Neural progenitor cell (in vitro differentiated cells): ENCODE data around the gene PCDH9. TPM values are rescaled to one million over a fixed set of nuclear protein-coding genes. Genes with fewer than 3 reads are reported as not detected.

Source experiments
- DNase-seq: peaks from one replicate; pipeline ENCODE4 v3.0.0-alpha.2; 2016; ENCODE audit warnings: low spot score
- H2AFZ ChIP-seq: fragments of 200-600 bp; sonication (generic); replicated peaks from 2 replicates; pipeline ENCODE4 v1.6.1; 2016; ENCODE audit warnings: antibody characterized with exemption
- H3F3A ChIP-seq: fragments of 200-600 bp; sonication (generic); 2 replicates; pipeline ENCODE4 v1.6.1; 2016; ENCODE audit warnings: antibody characterized with exemption, low read depth
- H3K27ac ChIP-seq: fragments of 200-600 bp; sonication (generic); 2 replicates; pipeline ENCODE4 v1.5.1; 2016; ENCODE audit warnings: mild to moderate bottlenecking
- H3K27me3 ChIP-seq: fragments of 200-600 bp; sonication (generic); 2 replicates; pipeline ENCODE4 v1.6.1; 2016; ENCODE audit warnings: mild to moderate bottlenecking, moderate library complexity
- H3K36me3 ChIP-seq: fragments of 200-600 bp; sonication (generic); 2 replicates; pipeline ENCODE4 v1.5.1; 2016
- H3K4me1 ChIP-seq: fragments of 200-600 bp; sonication (generic); 2 replicates; pipeline ENCODE4 v1.6.1; 2016; ENCODE audit warnings: mixed run types
- H3K4me2 ChIP-seq: fragments of 200-600 bp; sonication (generic); 2 replicates; pipeline ENCODE4 v1.6.1; 2016
- H3K4me3 ChIP-seq: fragments of 200-600 bp; sonication (generic); 2 replicates; pipeline ENCODE4 v1.5.1; 2016
- H3K79me2 ChIP-seq: fragments of 200-600 bp; sonication (generic); 2 replicates; pipeline ENCODE4 v1.6.1; 2016; ENCODE audit warnings: low read depth
- H3K9ac ChIP-seq: fragments of 200-600 bp; sonication (generic); 2 replicates; pipeline ENCODE4 v1.6.1; 2016
- H3K9me3 ChIP-seq: fragments of 200-600 bp; sonication (generic); 2 replicates; pipeline ENCODE4 v1.5.1; 2016; ENCODE audit warnings: low read depth
- H4K20me1 ChIP-seq: fragments of 200-600 bp; sonication (generic); 2 replicates; pipeline ENCODE4 v1.6.1; 2016; ENCODE audit warnings: low read depth
- H3K27ac Mint-ChIP-seq: 3 replicates; pipeline ENCODE4 v1.8.0; 2021; ENCODE audit warnings: mixed read lengths
- H3K27me3 Mint-ChIP-seq: 2 replicates; pipeline ENCODE4 v1.8.0; 2022; ENCODE audit warnings: low read depth, mild to moderate bottlenecking, inconsistent platforms, moderate library complexity, mixed read lengths; ENCODE audit not compliant: insufficient read depth
- H3K36me3 Mint-ChIP-seq: 3 replicates; pipeline ENCODE4 v1.8.0; 2021; ENCODE audit warnings: mixed read lengths
- H3K4me1 Mint-ChIP-seq: 3 replicates; pipeline ENCODE4 v1.8.0; 2021; ENCODE audit warnings: mixed read lengths
- H3K4me3 Mint-ChIP-seq: 3 replicates; pipeline ENCODE4 v1.8.0; 2021; ENCODE audit warnings: mild to moderate bottlenecking, moderate library complexity, mixed read lengths
- H3K9me3 Mint-ChIP-seq: 3 replicates; pipeline ENCODE4 v1.8.0; 2020; ENCODE audit warnings: mixed read lengths
- EZH2 ChIP-seq: fragments of 200-600 bp; sonication (generic); IDR thresholded peaks from 2 replicates; pipeline ENCODE4 v1.6.1; 2017; ENCODE audit warnings: antibody characterized with exemption, mild to moderate bottlenecking, moderate library complexity
- EZH2phosphoT487 ChIP-seq: fragments of 200-600 bp; sonication (generic); IDR thresholded peaks from 2 replicates; pipeline ENCODE4 v1.6.1; 2017; ENCODE audit warnings: antibody characterized with exemption
- total RNA-seq: library from RNA; depleted of rRNA; stranded (reverse); fragments of >200 nt; gene quantifications from 2 replicates; pipeline ENCODE4 v1.2.3, GENCODE V29; 2015; ENCODE audit warnings: low replicate concordance
- TF ChIP-seq, protein P1 (sequence below): fragments of 200-600 bp; sonication (generic); IDR thresholded peaks from 2 replicates; pipeline ENCODE4 v1.5.1; 2017; ENCODE audit warnings: antibody characterized with exemption, mild to moderate bottlenecking

The PCDH9 gene
- total RNA-seq, 1 donor from 2014 or later: 0.24 TPM

DNA sequence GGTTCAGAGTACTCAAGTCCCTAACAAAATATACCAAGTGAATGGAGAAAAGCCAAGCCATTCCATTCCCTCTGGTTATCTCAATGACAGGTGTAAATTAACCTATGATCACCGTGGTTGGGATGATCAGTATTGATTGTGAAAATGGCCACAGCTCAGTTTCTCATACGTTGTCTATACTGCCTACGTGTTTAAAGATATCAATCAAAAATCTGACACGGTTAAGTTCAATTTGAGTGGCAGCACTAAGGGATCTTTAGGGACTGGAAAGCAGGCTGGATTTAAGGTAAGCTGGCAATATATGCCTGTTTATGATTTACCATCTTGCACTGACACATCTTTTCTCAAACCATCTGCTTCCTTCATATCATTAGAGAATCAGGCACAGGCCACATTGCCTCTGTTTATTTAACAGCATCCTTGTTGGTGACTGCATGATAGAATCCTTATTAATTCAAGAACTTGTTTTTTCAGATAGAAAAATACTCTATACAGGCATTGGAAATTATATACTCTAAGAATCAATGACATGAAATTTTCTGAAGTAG is 907.9 kb downstream of the PCDH9 start:
- H3K4me3 Mint-ChIP-seq: no peak overlapping the region
- H3K27ac Mint-ChIP-seq: no peak overlapping the region
- Histone ChIP-seq H3F3A (no peaks in the 10 kb centered on the region), H3K4me1 (no peaks in the 10 kb centered on the region), H3K9me3 (no peaks in the 10 kb centered on the region), H3K9ac (no peak overlapping the region), H3K4me3 (no peak overlapping the region), H3K36me3 (no peaks in the 10 kb centered on the region), H3K27ac (no peak overlapping the region), H3K79me2 (no peaks in the 10 kb centered on the region), H3K4me2 (no peak overlapping the region), H2AFZ (no peak overlapping the region), H3K27me3 (no peaks in the 10 kb centered on the region), H4K20me1 (no peaks in the 10 kb centered on the region)
- H3K9me3 Mint-ChIP-seq: no peaks in the 10 kb centered on the region
- TF ChIP-seq, protein P1, sequence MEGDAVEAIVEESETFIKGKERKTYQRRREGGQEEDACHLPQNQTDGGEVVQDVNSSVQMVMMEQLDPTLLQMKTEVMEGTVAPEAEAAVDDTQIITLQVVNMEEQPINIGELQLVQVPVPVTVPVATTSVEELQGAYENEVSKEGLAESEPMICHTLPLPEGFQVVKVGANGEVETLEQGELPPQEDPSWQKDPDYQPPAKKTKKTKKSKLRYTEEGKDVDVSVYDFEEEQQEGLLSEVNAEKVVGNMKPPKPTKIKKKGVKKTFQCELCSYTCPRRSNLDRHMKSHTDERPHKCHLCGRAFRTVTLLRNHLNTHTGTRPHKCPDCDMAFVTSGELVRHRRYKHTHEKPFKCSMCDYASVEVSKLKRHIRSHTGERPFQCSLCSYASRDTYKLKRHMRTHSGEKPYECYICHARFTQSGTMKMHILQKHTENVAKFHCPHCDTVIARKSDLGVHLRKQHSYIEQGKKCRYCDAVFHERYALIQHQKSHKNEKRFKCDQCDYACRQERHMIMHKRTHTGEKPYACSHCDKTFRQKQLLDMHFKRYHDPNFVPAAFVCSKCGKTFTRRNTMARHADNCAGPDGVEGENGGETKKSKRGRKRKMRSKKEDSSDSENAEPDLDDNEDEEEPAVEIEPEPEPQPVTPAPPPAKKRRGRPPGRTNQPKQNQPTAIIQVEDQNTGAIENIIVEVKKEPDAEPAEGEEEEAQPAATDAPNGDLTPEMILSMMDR: no peak
- TF ChIP-seq EZH2 (no peak), EZH2phosphoT487 (no peak)
- H3K36me3 Mint-ChIP-seq: no peaks in the 10 kb centered on the region
- H3K27me3 Mint-ChIP-seq: no peaks in the 10 kb centered on the region
- no peaks in the 10 kb centered on the region for H3K4me1 Mint-ChIP-seq
- no peak for DNase-seq

DNA sequence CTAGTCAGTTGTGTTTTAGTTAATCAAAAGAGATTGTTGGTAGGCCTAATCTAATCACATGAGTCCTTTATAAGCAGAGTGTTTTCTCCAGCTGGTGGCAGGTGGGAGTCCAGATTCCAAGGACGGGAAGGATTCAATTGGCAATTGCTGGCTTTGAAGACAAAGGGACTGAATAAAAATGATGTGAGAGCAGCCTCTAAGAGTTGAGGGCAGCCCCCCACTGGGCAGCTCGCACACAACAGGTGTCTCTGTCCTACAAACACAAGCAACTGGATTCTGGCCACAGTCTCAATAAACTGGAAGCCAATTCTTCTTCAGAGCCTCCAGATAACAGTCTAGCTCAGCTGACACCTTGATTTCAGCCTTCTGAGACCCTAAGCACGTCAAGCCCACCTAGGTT is 915.2 kb downstream of the PCDH9 start:
- H3K4me1 ChIP-seq: peaks cover 5% of the 10 kb centered on the region
- Mint-ChIP-seq H3K4me1 (peaks cover 8% of the 10 kb centered on the region), H3K36me3 (no peaks in the 10 kb centered on the region), H3K9me3 (peaks cover 1% of the 10 kb centered on the region), H3K4me3 (no peak overlapping the region), H3K27ac (no peak overlapping the region), H3K27me3 (peaks cover 4% of the 10 kb centered on the region)
- H4K20me1 ChIP-seq: no peaks in the 10 kb centered on the region
- no peak for TF ChIP-seq EZH2phosphoT487
- TF ChIP-seq, protein P1: no peak
- TF ChIP-seq EZH2: no peak
- H3K9me3 ChIP-seq: no peaks in the 10 kb centered on the region
- no peak overlapping the region for H3K27ac ChIP-seq
- no peak overlapping the region for H3K4me3 ChIP-seq
- no peaks in the 10 kb centered on the region for H3K27me3 ChIP-seq
- no peaks in the 10 kb centered on the region for H3F3A ChIP-seq
- no peaks in the 10 kb centered on the region for H3K79me2 ChIP-seq
- H3K9ac ChIP-seq: no peak overlapping the region
- no peaks in the 10 kb centered on the region for H3K36me3 ChIP-seq
- peak; percentile 43 for DNase-seq
- peak overlapping the region; percentile 15 for H3K4me2 ChIP-seq
- no peak overlapping the region for H2AFZ ChIP-seq

DNA sequence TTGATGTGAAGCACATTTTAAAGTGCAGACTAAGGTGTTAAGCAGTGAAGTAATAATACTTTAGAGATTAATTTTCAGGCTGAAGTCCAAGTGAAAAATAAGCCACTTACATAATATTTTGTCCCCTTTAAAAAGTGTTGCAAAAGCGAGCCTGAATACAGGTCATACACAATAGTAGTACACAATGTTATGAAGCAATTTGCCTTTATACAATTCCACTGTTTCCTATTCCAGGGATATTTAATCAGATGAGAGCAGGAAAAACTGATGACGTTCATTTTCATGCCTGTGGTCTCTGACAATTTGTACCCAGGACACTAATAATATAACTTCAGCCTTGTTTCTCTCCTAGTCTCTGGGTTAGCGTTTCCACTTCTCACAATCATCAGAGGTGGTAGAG is 916.7 kb downstream of the PCDH9 start:
- Histone ChIP-seq H3K4me3 (no peak overlapping the region), H3K9me3 (no peaks in the 10 kb centered on the region), H3K79me2 (no peaks in the 10 kb centered on the region), H2AFZ (no peak overlapping the region), H3F3A (no peaks in the 10 kb centered on the region), H3K4me1 (peaks cover 5% of the 10 kb centered on the region), H4K20me1 (no peaks in the 10 kb centered on the region), H3K36me3 (no peaks in the 10 kb centered on the region), H3K9ac (no peak overlapping the region), H3K4me2 (no peak overlapping the region), H3K27ac (no peak overlapping the region), H3K27me3 (no peaks in the 10 kb centered on the region)
- H3K9me3 Mint-ChIP-seq: peaks cover 1% of the 10 kb centered on the region
- H3K36me3 Mint-ChIP-seq: no peaks in the 10 kb centered on the region
- H3K27ac Mint-ChIP-seq: no peak overlapping the region
- TF ChIP-seq, protein P1: no peak
- no peak for TF ChIP-seq EZH2
- no peak for TF ChIP-seq EZH2phosphoT487
- H3K27me3 Mint-ChIP-seq: peaks cover 4% of the 10 kb centered on the region
- DNase-seq: no peak
- peaks cover 8% of the 10 kb centered on the region for H3K4me1 Mint-ChIP-seq
- H3K4me3 Mint-ChIP-seq: no peak overlapping the region
